HEK293T (cell line): ENCODE results near the gene TTC1.

Experiments
- ARNT ChIP-seq: fragments of 450-650 bp; IDR thresholded peaks from 2 replicates; pipeline ENCODE4 v1.6.1; 2017; ENCODE audit warnings: mild to moderate bottlenecking
- BHLHE40 ChIP-seq: fragments of 450-650 bp; IDR thresholded peaks from 2 replicates; pipeline ENCODE4 v1.6.1; 2016; ENCODE audit warnings: mild to moderate bottlenecking, moderate library complexity, borderline replicate concordance
- ELF4 ChIP-seq: fragments of 450-650 bp; IDR thresholded peaks from 2 replicates; pipeline ENCODE4 v1.6.1; 2017; ENCODE audit warnings: antibody characterized with exemption
- FOXA1 ChIP-seq: fragments of 450-650 bp; IDR thresholded peaks from 2 replicates; pipeline ENCODE4 v1.6.1; 2016; ENCODE audit warnings: mild to moderate bottlenecking
- FOXK2 ChIP-seq: fragments of 450-650 bp; IDR thresholded peaks from 2 replicates; pipeline ENCODE4 v1.6.1; 2016; ENCODE audit warnings: mild to moderate bottlenecking
- FOXM1 ChIP-seq: fragments of 450-650 bp; IDR thresholded peaks from 2 replicates; pipeline ENCODE4 v1.6.1; 2017; ENCODE audit warnings: mild to moderate bottlenecking, borderline replicate concordance
- LEF1 ChIP-seq: fragments of 450-650 bp; IDR thresholded peaks from 2 replicates; pipeline ENCODE4 v1.6.1; 2017; ENCODE audit warnings: mild to moderate bottlenecking, borderline replicate concordance
- SP1 ChIP-seq: fragments of 450-650 bp; IDR thresholded peaks from 2 replicates; pipeline ENCODE4 v1.6.1; 2017
- SUZ12 ChIP-seq: fragments of 450-650 bp; IDR thresholded peaks from 2 replicates; pipeline ENCODE4 v1.6.1; 2016; ENCODE audit warnings: mild to moderate bottlenecking
- TARDBP ChIP-seq: fragments of 450-650 bp; IDR thresholded peaks from 2 replicates; pipeline ENCODE4 v1.6.1; 2016
- ZNF384 ChIP-seq: fragments of 450-650 bp; IDR thresholded peaks from 2 replicates; pipeline ENCODE4 v1.6.1; 2016
- TF ChIP-seq, protein P1 (sequence below): fragments of 450-650 bp; IDR thresholded peaks from 2 replicates; pipeline ENCODE4 v1.6.1; 2016

DNA sequence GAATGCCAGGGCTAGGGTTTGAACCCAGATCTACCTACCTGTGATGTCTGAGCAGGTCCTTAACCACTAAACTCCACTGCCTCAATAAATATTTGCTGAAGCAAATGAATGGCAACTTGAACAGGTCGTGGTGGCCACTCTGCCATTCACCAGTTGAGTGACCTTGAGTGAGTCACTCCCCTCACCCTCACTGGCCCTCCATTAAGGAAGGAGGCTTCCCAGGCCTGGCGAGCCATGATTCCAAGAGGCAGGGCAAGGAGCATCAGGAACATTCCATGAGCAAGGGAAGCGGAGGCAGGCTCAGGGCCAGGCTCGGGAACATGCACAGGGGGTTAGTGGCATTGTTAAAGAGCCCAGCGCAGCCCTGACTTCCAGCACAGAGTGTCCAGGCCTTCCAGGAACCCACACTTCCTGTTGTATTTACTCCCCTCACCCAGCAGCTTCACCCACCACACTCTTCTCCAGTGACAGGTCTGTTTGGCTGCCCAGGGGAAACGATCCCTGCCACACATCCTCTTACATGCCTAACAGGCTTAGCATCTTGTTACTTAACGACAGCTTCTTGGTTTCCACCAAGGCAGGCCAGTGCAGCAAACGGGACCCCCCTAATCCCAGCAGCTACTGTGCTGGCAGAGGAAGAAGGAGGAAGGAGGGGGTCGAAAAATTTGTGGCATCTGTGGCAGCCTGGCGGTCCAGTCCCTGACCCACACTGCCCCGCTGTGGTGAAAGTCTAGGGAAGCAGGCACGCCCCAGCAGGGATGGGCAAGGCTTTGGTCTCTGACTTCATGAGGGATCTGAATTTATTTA is 43.7 kb upstream of the TTC1 start:
- TF ChIP-seq TARDBP (no peak), SUZ12 (no peak), BHLHE40 (no peak), FOXM1 (no peak), ZNF384 (no peak), FOXK2 (no peak), LEF1 (no peak), ELF4 (no peak), ARNT (no peak), FOXA1 (no peak), SP1 (no peak)
- TF ChIP-seq, protein P1, sequence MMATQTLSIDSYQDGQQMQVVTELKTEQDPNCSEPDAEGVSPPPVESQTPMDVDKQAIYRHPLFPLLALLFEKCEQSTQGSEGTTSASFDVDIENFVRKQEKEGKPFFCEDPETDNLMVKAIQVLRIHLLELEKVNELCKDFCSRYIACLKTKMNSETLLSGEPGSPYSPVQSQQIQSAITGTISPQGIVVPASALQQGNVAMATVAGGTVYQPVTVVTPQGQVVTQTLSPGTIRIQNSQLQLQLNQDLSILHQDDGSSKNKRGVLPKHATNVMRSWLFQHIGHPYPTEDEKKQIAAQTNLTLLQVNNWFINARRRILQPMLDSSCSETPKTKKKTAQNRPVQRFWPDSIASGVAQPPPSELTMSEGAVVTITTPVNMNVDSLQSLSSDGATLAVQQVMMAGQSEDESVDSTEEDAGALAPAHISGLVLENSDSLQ, result no peak
